DOHH2 (cell line): ENCODE measurements around the gene RFC5.
A peak's percentile ranks its signal among the peaks of the same experiment; 100 is the strongest.

ENCODE experiments used
- CTCF ChIP-seq: fragments of 200-600 bp; sonication (generic); IDR thresholded peaks from one replicate; pipeline ENCODE4 v1.5.1; 2014; ENCODE audit warnings: antibody characterized with exemption, mild to moderate bottlenecking, low read depth, low read length; ENCODE audit not compliant: poor library complexity, severe bottlenecking
- EZH2phosphoT487 ChIP-seq: fragments of 200-600 bp; sonication (generic); IDR thresholded peaks from 2 replicates; pipeline ENCODE4 v1.6.1; 2017; ENCODE audit warnings: borderline replicate concordance, mild to moderate bottlenecking, antibody characterized with exemption, low read length, moderate library complexity, mixed read lengths

DNA sequence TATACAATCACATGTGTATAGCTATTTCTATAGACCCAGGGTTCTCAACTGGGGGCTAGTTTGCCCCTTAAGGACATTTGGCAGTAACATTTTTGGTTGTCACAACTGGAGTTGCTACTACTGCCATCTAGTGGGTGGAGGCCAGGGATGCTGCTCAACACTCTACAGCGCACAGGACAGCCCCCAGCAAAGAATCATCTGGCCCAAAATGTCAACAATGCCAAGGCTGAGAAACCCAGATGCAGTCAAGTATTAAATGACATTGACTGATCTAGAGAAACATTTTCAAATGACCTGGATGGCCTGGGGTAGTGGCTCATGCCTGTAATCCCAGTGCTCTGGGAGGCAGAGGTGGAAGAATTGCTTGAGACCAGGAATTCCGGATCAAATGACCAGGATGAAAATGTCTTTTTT, 38.6 kb downstream of the RFC5 start:
- TF ChIP-seq CTCF (peak; percentile 81), EZH2phosphoT487 (no peak)
